ENCODE data around the gene TTLL11. TPM values are rescaled to one million over a fixed set of nuclear protein-coding genes. Genes with fewer than 3 reads are reported as not detected.

The TTLL11 gene
- polyA plus RNA-seq, 1 donor (not counting 4 experiments of a cell fraction or from before 2014, with no cell fraction given), result 8.0 TPM

DNA sequence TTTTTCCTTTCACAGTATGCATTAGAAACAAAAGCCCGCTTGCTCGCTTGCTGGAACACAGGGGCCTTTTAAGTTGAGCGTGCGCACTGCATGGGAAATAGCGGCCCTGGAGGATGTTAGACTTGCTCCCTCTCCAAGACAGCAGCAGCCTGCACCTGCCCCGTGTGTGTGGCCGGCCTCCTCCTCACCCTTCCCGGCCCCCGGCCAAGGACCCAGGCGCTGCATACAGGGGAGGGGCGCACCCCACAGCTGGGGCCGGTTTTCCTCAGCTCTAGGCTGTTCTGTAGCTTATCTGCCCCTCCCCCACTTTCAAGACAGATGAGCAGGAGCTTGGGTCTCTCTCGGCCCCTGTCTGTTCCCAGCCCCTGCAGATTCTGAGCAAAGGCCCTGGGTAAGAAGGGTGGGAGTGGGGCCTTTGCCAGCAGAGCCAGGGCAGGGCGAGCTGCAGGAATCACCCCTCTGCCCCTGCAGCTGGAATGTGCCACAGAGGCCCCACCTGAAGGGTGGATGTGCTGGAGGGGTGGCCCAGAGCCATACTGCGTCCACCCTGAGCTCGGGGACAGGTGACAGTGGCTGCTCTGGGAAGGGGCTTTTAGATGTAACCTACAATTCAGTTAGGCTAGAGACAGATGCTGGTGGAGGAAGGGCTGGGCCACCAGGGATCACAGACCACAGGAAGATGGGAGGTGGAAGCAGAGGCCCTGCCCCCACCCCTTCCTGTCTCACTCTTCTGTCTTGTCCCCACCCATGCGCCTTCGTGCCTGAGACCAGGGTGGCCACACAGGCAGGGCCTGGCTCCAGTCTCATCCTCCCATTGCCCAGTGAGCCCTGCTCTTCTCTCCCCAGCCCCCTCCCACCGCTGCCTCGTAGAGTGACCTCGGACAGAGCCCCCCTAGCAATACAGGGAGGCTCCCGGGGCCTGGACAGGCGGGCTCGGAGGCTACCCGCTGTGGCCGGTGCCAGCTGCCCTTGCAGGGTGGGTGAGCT lies 309.3 kb downstream of the TTLL11 start:
- no peak for FAIRE-seq
- Histone ChIP-seq H4K20me1 (ENCODE audit: control insufficient read depth, extremely low read depth, insufficient read depth, low read length) (no peaks in the 10 kb centered on the region), H3K27ac (ENCODE audit: control insufficient read depth, insufficient read depth, low read length) (no peak overlapping the region), H3K4me3 (ENCODE audit: control insufficient read depth in 2 of 3, extremely low read depth in 1 of 3, insufficient read depth in 2 of 3, low read depth in 1 of 3, low read length in 3 of 3) (no peak overlapping the region), H3K36me3 (ENCODE audit: control insufficient read depth in 2 of 2, extremely low read depth in 1 of 2, insufficient read depth in 2 of 2, low read length in 2 of 2) (peaks cover 15 to 45% of the 10 kb centered on the region in 2 experiments), H3K9me3 (ENCODE audit: control insufficient read depth, low read depth, low read length) (no peaks in the 10 kb centered on the region), H2AFZ (ENCODE audit: control insufficient read depth, low read length) (no peak overlapping the region), H3K4me2 (ENCODE audit: control insufficient read depth, extremely low read depth, insufficient read depth, low read depth, low read length) (no peak overlapping the region), H3K4me1 (ENCODE audit: control insufficient read depth, extremely low read depth, insufficient read depth, low read length) (no peaks in the 10 kb centered on the region), H3K9ac (ENCODE audit: control insufficient read depth, extremely low read depth, insufficient read depth, low read length) (no peak overlapping the region), H3K9me1 (ENCODE audit: control insufficient read depth, extremely low read depth, insufficient read depth, low read length) (no peaks in the 10 kb centered on the region), H3K79me2 (ENCODE audit: control insufficient read depth, insufficient read depth, low read length) (no peaks in the 10 kb centered on the region), H3K27me3 (ENCODE audit: control insufficient read depth, extremely low read depth, insufficient read depth, low read length) (no peaks in the 10 kb centered on the region)
- dilution Hi-C loops (cut with MboI; ENCODE audit: extremely low pct_ligation_motif_present, low sequenced_read_pairs), result no loop called here
- no peak for DNase-seq (ENCODE audit: low read depth, low spot score)
- TF ChIP-seq, protein P1, sequence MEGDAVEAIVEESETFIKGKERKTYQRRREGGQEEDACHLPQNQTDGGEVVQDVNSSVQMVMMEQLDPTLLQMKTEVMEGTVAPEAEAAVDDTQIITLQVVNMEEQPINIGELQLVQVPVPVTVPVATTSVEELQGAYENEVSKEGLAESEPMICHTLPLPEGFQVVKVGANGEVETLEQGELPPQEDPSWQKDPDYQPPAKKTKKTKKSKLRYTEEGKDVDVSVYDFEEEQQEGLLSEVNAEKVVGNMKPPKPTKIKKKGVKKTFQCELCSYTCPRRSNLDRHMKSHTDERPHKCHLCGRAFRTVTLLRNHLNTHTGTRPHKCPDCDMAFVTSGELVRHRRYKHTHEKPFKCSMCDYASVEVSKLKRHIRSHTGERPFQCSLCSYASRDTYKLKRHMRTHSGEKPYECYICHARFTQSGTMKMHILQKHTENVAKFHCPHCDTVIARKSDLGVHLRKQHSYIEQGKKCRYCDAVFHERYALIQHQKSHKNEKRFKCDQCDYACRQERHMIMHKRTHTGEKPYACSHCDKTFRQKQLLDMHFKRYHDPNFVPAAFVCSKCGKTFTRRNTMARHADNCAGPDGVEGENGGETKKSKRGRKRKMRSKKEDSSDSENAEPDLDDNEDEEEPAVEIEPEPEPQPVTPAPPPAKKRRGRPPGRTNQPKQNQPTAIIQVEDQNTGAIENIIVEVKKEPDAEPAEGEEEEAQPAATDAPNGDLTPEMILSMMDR (optimal IDR thresholded peaks at IDR 0.05 in 1 of 3, IDR thresholded peaks at IDR 0.05 in 1 of 3, conservative IDR thresholded peaks at IDR 0.05 in 1 of 3; ENCODE audit: extremely low read depth in 1 of 3, insufficient read depth in 2 of 3, low read length in 3 of 3), result no peak
- TF ChIP-seq EZH2 (IDR thresholded peaks at IDR 0.05; ENCODE audit: low read length), result no peak

GRCh38 chr9:121783111-121783510 lies 310.0 kb downstream of the TTLL11 start:
- no peak overlapping the region for H3K27ac ChIP-seq (ENCODE audit: control insufficient read depth, insufficient read depth, low read length)
- H3K79me2 ChIP-seq (ENCODE audit: control insufficient read depth, insufficient read depth, low read length), result no peaks in the 10 kb centered on the region
- no peaks in the 10 kb centered on the region for H4K20me1 ChIP-seq (ENCODE audit: control insufficient read depth, extremely low read depth, insufficient read depth, low read length)
- DNase-seq (ENCODE audit: low read depth, low spot score) (no peak), FAIRE-seq (no peak)
- H3K4me3 ChIP-seq (ENCODE audit: control insufficient read depth in 2 of 3, extremely low read depth in 1 of 3, insufficient read depth in 2 of 3, low read depth in 1 of 3, low read length in 3 of 3), result no peak overlapping the region
- H3K36me3 ChIP-seq (ENCODE audit: control insufficient read depth in 2 of 2, extremely low read depth in 1 of 2, insufficient read depth in 2 of 2, low read length in 2 of 2), result peaks cover 19 to 49% of the 10 kb centered on the region in 2 experiments
- no peaks in the 10 kb centered on the region for H3K27me3 ChIP-seq (ENCODE audit: control insufficient read depth, extremely low read depth, insufficient read depth, low read length)
- H3K9me3 ChIP-seq (ENCODE audit: control insufficient read depth, low read depth, low read length), result no peaks in the 10 kb centered on the region
- no peaks in the 10 kb centered on the region for H3K4me1 ChIP-seq (ENCODE audit: control insufficient read depth, extremely low read depth, insufficient read depth, low read length)
- H2AFZ ChIP-seq (ENCODE audit: control insufficient read depth, low read length), result no peak overlapping the region
- TF ChIP-seq, protein P1 (optimal IDR thresholded peaks at IDR 0.05 in 1 of 3, IDR thresholded peaks at IDR 0.05 in 1 of 3, conservative IDR thresholded peaks at IDR 0.05 in 1 of 3; ENCODE audit: extremely low read depth in 1 of 3, insufficient read depth in 2 of 3, low read length in 3 of 3), result no peak
- no peak for TF ChIP-seq EZH2 (IDR thresholded peaks at IDR 0.05; ENCODE audit: low read length)
- no peak overlapping the region for H3K9ac ChIP-seq (ENCODE audit: control insufficient read depth, extremely low read depth, insufficient read depth, low read length)
- no peak overlapping the region for H3K4me2 ChIP-seq (ENCODE audit: control insufficient read depth, extremely low read depth, insufficient read depth, low read depth, low read length)
- H3K9me1 ChIP-seq (ENCODE audit: control insufficient read depth, extremely low read depth, insufficient read depth, low read length), result no peaks in the 10 kb centered on the region
- dilution Hi-C loops (cut with MboI; ENCODE audit: extremely low pct_ligation_motif_present, low sequenced_read_pairs), result no loop called here

All from keratinocyte (primary cell).